C4-2B (cell line): Measurements from ENCODE around the gene TMCO4.

Source experiments
- ZFX ChIP-seq: fragments of 450-650 bp; IDR thresholded peaks from 2 replicates; pipeline ENCODE4 v1.6.1; 2017
- TF ChIP-seq, protein P1 (sequence below): fragments of 450-650 bp; conservative IDR thresholded peaks from 2 replicates; pipeline ENCODE4 v1.5.1; 2017; ENCODE audit warnings: mild to moderate bottlenecking

- TF ChIP-seq, protein P1, sequence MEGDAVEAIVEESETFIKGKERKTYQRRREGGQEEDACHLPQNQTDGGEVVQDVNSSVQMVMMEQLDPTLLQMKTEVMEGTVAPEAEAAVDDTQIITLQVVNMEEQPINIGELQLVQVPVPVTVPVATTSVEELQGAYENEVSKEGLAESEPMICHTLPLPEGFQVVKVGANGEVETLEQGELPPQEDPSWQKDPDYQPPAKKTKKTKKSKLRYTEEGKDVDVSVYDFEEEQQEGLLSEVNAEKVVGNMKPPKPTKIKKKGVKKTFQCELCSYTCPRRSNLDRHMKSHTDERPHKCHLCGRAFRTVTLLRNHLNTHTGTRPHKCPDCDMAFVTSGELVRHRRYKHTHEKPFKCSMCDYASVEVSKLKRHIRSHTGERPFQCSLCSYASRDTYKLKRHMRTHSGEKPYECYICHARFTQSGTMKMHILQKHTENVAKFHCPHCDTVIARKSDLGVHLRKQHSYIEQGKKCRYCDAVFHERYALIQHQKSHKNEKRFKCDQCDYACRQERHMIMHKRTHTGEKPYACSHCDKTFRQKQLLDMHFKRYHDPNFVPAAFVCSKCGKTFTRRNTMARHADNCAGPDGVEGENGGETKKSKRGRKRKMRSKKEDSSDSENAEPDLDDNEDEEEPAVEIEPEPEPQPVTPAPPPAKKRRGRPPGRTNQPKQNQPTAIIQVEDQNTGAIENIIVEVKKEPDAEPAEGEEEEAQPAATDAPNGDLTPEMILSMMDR: no peak
- no peak for TF ChIP-seq ZFX
These were observed 91.1 kb downstream of the TMCO4 start for GRCh38 chr1:19708567-19709110.
